ENCODE results near the gene ELOVL6. TPM values are rescaled to one million over a fixed set of nuclear protein-coding genes. Genes with fewer than 3 reads are reported as not detected.

Gene ELOVL6
- total and polyA plus RNA-seq, 4 donors: 19.5 to 38.8 (median 37.5) TPM

GRCh38 chr4:110109455-110109854 lies 89.0 kb downstream of the ELOVL6 start (continued):
- no peak for TF ChIP-seq ZBTB33 (IDR thresholded peaks at IDR 0.05)
- no peak for TF ChIP-seq MAX (IDR thresholded peaks at IDR 0.05)
- TF ChIP-seq TAF1 (conservative IDR thresholded peaks at IDR 0.05): no peak
- TF ChIP-seq GABPA (IDR thresholded peaks at IDR 0.05 in 1 of 2, conservative IDR thresholded peaks at IDR 0.05 in 1 of 2): no peak
- TF ChIP-seq YY1 (IDR thresholded peaks at IDR 0.05): no peak

GRCh38 chr4:110108960-110109359 lies 89.5 kb downstream of the ELOVL6 start:
- TF ChIP-seq TAF1 (conservative IDR thresholded peaks at IDR 0.05): no peak
- TF ChIP-seq GABPA (IDR thresholded peaks at IDR 0.05 in 1 of 2, conservative IDR thresholded peaks at IDR 0.05 in 1 of 2): no peak
- TF ChIP-seq EGR1 (IDR thresholded peaks at IDR 0.05; ENCODE audit: low read depth in 2 of 2): no peak
- no peak for TF ChIP-seq RXRA (IDR thresholded peaks at IDR 0.05)
- TF ChIP-seq SP1 (IDR thresholded peaks at IDR 0.05): no peak
- TF ChIP-seq REST (IDR thresholded peaks at IDR 0.05): no peak
- TF ChIP-seq JUND (IDR thresholded peaks at IDR 0.05): no peak
- no peak for TF ChIP-seq FOXA1 (IDR thresholded peaks at IDR 0.05)
- no peak for TF ChIP-seq HNF4G (IDR thresholded peaks at IDR 0.05)
- no peak for TF ChIP-seq ATF3 (IDR thresholded peaks at IDR 0.05)
- no peak for TF ChIP-seq FOXA2 (IDR thresholded peaks at IDR 0.05)
- TF ChIP-seq HNF4A (conservative IDR thresholded peaks at IDR 0.05): no peak
- no peak for TF ChIP-seq RAD21 (IDR thresholded peaks at IDR 0.05)
- no peak for TF ChIP-seq CTCF (IDR thresholded peaks at IDR 0.05; ENCODE audit: low read depth, low read length, missing input control)
- Histone ChIP-seq H3K27me3 (ENCODE audit: control insufficient read depth in 4 of 4, insufficient read depth in 4 of 4, low read length in 3 of 4) (no peaks in the 10 kb centered on the region), H3K4me3 (ENCODE audit: low read depth in 1 of 3, low read length in 3 of 3) (no peak overlapping the region), H3K4me1 (ENCODE audit: control insufficient read depth in 4 of 4, insufficient read depth in 4 of 4, low read length in 3 of 4) (peaks cover 0 to 6% (median 0%) of the 10 kb centered on the region in 4 donors), H3K36me3 (ENCODE audit: control insufficient read depth in 4 of 4, insufficient read depth in 3 of 4, low read depth in 1 of 4, low read length in 3 of 4) (peaks cover 0 to 3% (median 0%) of the 10 kb centered on the region in 4 donors), H3K9ac (ENCODE audit: low read depth in 1 of 2, low read length in 2 of 2) (no peak overlapping the region), H3K9me3 (ENCODE audit: control insufficient read depth in 4 of 4, low read length in 3 of 4) (no peaks in the 10 kb centered on the region), H3K27ac (ENCODE audit: low read depth in 1 of 2, low read length in 2 of 2) (no peak overlapping the region)
- DNase-seq (ENCODE audit: low spot score): no peak
- 99% methylated on average over 1 of the region's 1 CpG for WGBS
